Sigmoid colon (tissue), 7 donors: Measurements from ENCODE around the gene MMP25. TPM values are rescaled to one million over a fixed set of nuclear protein-coding genes. Genes with fewer than 3 reads are reported as not detected.

Experiments
- DNase-seq: peaks from one replicate; pipeline ENCODE4 v3.0.0-alpha.2; 2019
- H3K27ac ChIP-seq, 4 donors: fragments of 200-600 bp; sonication (generic); one replicate each; pipeline ENCODE4 v1.5.1; 2016 to 2019; ENCODE audit warnings: mild to moderate bottlenecking in 1 of 4
- H3K27me3 ChIP-seq, 3 donors: fragments of 200-600 bp; sonication (generic); one replicate each; pipeline ENCODE4 v1.5.1; 2019; ENCODE audit warnings: mild to moderate bottlenecking in 1 of 3
- H3K36me3 ChIP-seq, 4 donors: fragments of 200-600 bp; sonication (generic); one replicate each; pipeline ENCODE4 v1.5.1; 2016 to 2019
- H3K4me1 ChIP-seq, 4 donors: fragments of 200-600 bp; sonication (generic); one replicate each; pipeline ENCODE4 v1.5.1; 2017 to 2019
- H3K4me3 ChIP-seq, 4 donors: fragments of 200-600 bp; sonication (generic); one replicate each; pipeline ENCODE4 v1.5.1; 2017 to 2019; ENCODE audit warnings: mild to moderate bottlenecking in 2 of 4, moderate library complexity in 1 of 4
- H3K9me3 ChIP-seq, 4 donors: fragments of 200-600 bp in 3 of 4; sonication (generic) in 3 of 4; one replicate each; pipeline versions ENCODE4 v1.5.1 to v1.6.1; 2013 to 2019
- EP300 ChIP-seq, 4 donors: sonication (generic); formaldehyde crosslinking; IDR thresholded peaks; one replicate each; pipeline ENCODE4 v1.6.1; 2017; ENCODE audit warnings: antibody characterized with exemption in 4 of 4
- POLR2A ChIP-seq, 2 donors: fragments of 450-650 bp; IDR thresholded peaks; one replicate each; pipeline ENCODE4 v1.6.1; 2016; ENCODE audit warnings: antibody characterized with exemption in 2 of 2, mild to moderate bottlenecking in 2 of 2, moderate library complexity in 2 of 2
- POLR2AphosphoS5 ChIP-seq, 4 donors: sonication (generic); formaldehyde crosslinking; IDR thresholded peaks; one replicate each; pipeline ENCODE4 v1.6.1; 2017; ENCODE audit warnings: antibody characterized with exemption in 4 of 4
- WGBS, 2 donors: extraction: QIAGEN DNeasy Blood & Tissue Kit; methylation state at CpG; one replicate each; pipeline ENCODE4 v1.1.7; 2013; 5-methylcytosine and 5-hydroxymethylcytosine counted together
- intact Hi-C: fragments of 100-400 bp; cut with DNase I; formaldehyde crosslinking; loops from one replicate; pipeline ENCODE4 v1.15.1; 2023
- polyA plus RNA-seq, 3 donors: library from polyadenylated mRNA; stranded (reverse); fragments of 200-250 nt; gene quantifications; one replicate each; pipeline ENCODE4 v1.2.3, GENCODE V29; 2013
- total RNA-seq, 4 donors: library from RNA; depleted of rRNA; stranded (reverse); fragments of >200 nt; gene quantifications; one replicate each; pipeline ENCODE4 v1.1.0, GENCODE V29; 2016
- TF ChIP-seq, protein P1 (sequence below), 4 experiments: fragments of 450-650 bp in 3 of 4; fragments of 200-600 bp in 1 of 4; IDR thresholded peaks; one replicate each; pipeline ENCODE4 v1.5.1; 2016 to 2019; ENCODE audit warnings: antibody characterized with exemption in 4 of 4, mild to moderate bottlenecking in 3 of 4, moderate library complexity in 2 of 4
- donor health status: healthy with polysubstance abuse.
- donor health status: Bipolar disorder and iron deficiency.
- donor health status: healthy.

The MMP25 gene
- total and polyA plus RNA-seq, 7 donors = under 0.01 to 3.7 (median 1.1) TPM; not detected in 1

DNA sequence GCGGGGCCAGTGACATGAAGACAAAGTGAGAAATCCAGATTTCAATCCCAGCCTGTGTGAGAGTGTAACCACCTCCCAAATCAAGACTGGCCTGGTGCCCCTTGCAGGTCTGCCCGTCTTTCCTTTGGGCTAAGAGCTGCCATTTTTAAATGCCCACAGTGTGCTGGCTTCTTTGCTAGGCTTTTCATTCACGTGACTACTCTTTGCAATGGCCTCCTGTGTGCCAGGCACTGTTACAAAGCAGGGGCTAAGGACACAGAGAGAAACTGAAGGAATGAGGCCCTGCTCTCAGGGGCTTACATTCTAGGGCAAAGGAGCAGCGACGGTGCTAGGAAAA, 53.0 kb downstream of the MMP25 start:
- H3K27me3 ChIP-seq = peaks cover 6 to 40% (median 24%) of the 10 kb centered on the region in 3 donors
- H3K9me3 ChIP-seq = no peaks in the 10 kb centered on the region
- no peak overlapping the region for H3K4me3 ChIP-seq
- no peak for DNase-seq
- WGBS, 2 donors = 74 to 76% methylated on average over 5 of the region's 5 CpGs
- intact Hi-C loops = no loop called here
- no peak overlapping the region for H3K27ac ChIP-seq
- TF ChIP-seq, protein P1, sequence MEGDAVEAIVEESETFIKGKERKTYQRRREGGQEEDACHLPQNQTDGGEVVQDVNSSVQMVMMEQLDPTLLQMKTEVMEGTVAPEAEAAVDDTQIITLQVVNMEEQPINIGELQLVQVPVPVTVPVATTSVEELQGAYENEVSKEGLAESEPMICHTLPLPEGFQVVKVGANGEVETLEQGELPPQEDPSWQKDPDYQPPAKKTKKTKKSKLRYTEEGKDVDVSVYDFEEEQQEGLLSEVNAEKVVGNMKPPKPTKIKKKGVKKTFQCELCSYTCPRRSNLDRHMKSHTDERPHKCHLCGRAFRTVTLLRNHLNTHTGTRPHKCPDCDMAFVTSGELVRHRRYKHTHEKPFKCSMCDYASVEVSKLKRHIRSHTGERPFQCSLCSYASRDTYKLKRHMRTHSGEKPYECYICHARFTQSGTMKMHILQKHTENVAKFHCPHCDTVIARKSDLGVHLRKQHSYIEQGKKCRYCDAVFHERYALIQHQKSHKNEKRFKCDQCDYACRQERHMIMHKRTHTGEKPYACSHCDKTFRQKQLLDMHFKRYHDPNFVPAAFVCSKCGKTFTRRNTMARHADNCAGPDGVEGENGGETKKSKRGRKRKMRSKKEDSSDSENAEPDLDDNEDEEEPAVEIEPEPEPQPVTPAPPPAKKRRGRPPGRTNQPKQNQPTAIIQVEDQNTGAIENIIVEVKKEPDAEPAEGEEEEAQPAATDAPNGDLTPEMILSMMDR (IDR thresholded peaks at IDR 0.05) = no peak
- no peak for TF ChIP-seq POLR2A (IDR thresholded peaks at IDR 0.05)
- TF ChIP-seq EP300 (IDR thresholded peaks at IDR 0.05) = no peak
- no peak for TF ChIP-seq POLR2AphosphoS5 (IDR thresholded peaks at IDR 0.05)
- no peaks in the 10 kb centered on the region for H3K36me3 ChIP-seq
- peaks cover 0 to 11% (median 7%) of the 10 kb centered on the region in 4 donors for H3K4me1 ChIP-seq

DNA sequence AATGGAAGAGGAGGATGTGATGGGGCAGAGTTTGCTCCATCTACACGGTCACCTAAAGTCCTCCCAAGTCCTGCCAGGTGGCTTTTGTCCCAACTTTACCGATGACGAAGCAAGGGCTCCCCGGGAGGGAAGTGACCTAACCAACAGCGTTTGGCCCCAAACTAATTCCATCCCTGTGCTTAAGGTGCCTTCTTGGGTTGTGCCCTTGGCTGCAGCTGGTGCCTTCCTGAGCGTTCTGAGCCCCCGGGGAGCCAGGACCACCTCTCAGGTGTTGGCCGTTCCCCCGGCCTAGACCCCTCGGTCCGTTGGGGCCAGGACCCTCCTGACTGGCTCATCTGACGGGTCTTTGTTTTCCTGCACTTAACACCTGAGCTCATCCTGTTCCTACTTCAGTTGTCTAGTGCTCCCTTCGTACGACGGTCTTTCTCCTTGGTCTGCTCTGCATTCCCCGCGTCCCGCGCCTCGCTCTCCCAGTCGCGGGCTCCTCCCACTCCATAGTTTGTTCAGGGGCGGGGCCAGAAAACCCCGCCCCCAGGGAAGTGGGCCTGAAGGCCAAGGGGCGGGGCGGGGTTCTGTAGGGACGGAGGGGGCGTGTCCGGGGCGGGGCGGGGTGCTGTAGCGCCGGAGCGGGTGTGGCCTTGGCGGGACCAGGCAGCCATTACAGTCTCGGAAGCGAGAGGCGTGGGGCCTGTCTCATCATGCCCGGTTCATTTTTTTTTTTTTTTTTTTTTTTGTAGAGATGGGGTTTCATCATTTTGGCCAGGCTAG, 53.6 kb downstream of the MMP25 start:
- H3K9me3 ChIP-seq = no peaks in the 10 kb centered on the region
- H3K36me3 ChIP-seq = no peaks in the 10 kb centered on the region
- peak overlapping the region in 1 of 4 donors; percentile 19 for H3K27ac ChIP-seq
- H3K4me3 ChIP-seq = peak overlapping the region in 1 of 4 donors; percentile 25
- WGBS, 2 donors = 5 to 8% methylated on average over 39 of the region's 39 CpGs
- no peak for TF ChIP-seq POLR2AphosphoS5 (IDR thresholded peaks at IDR 0.05)
- TF ChIP-seq EP300 (IDR thresholded peaks at IDR 0.05) = no peak
- TF ChIP-seq, protein P1 (IDR thresholded peaks at IDR 0.05) = no peak
- TF ChIP-seq POLR2A (IDR thresholded peaks at IDR 0.05) = no peak
- H3K4me1 ChIP-seq = peaks cover 0 to 11% (median 7%) of the 10 kb centered on the region in 4 donors
- DNase-seq = peak; percentile 92
- intact Hi-C loops = no loop called here
- H3K27me3 ChIP-seq = peaks cover 6 to 40% (median 24%) of the 10 kb centered on the region in 3 donors

DNA sequence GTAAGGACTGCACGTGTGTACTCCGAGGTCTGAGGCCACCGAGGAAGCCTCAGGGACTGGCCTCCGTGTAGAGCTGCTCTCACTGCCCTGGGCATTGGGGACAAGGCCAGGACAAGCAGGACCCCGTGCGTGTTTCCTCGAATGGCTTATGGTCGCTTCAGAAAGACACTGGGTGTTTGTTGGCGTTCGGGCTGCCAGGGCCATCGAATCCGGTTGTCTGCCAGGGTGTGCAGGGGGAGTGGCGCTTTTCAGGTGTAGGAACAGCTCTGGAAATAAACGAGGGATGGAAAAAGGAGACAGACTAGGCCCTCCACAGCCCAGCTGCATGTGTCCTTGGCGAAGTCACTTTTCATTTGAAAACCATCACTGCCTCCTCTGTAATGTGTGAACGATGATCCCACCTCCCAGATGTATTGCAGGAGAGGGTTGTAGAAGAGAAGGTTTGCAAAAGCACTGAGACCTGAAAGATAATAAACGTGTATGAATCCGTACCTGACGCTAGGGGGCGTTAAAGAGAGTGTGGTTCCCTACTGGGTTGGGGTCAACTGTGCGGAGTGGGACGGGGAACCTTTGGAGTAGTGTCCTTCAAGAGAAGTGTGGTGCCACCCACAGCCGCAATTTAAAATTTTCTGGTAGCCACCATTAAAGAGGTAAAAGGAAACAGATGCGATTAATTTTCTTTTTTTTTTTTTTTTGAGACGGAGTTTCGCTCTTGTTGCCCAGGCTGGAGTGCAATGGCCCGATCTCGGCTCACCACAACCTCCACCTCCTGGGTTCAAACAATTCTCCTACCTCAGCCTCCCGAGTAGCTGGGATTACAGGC, 54.9 kb downstream of the MMP25 start:
- peaks cover 0 to 15% (median 9%) of the 10 kb centered on the region in 4 donors for H3K4me1 ChIP-seq
- peak overlapping the region in 2 of 4 donors; percentile 20 to 31 for H3K27ac ChIP-seq
- no peak for TF ChIP-seq POLR2AphosphoS5 (IDR thresholded peaks at IDR 0.05)
- TF ChIP-seq, protein P1 (IDR thresholded peaks at IDR 0.05) = peak in 2 of 4 experiments; percentile 20 to 34
- no peak for DNase-seq
- 49 to 54% methylated on average over 29 of the region's 29 CpGs for WGBS, 2 donors
- no peak overlapping the region for H3K4me3 ChIP-seq
- H3K9me3 ChIP-seq = no peaks in the 10 kb centered on the region
- peaks cover 6 to 40% (median 24%) of the 10 kb centered on the region in 3 donors for H3K27me3 ChIP-seq
- no peaks in the 10 kb centered on the region for H3K36me3 ChIP-seq
- intact Hi-C loops = no loop called here

DNA sequence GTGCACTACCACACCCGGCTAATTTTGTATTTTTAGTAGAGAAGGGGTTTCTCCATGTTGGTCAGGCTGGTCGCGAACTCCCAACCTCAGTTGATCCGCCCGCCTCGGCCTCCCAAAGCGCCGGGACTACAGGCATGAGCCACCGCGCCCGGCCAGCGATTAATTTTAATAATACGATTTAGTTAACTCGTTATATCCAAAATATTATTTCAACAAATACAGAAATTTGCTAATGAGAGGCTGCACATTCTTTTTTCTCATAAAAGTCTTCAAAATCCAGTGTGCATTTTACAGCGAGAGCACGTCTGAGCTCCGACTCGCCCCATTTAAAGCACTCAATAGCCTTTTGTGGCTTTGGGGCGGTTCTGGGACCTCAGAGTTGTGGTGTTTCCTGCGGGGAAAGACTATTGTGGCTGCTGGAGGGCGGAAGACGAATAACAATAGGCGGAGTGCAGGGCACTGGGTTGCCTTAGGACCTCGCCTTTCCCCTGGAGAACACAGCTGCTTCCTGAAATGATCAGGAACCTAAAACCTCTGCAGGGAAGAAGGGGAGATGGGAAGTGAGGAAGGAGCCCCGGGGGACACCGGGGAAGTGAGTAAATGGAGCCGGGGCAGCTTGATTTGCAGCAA, 55.6 kb downstream of the MMP25 start:
- H3K36me3 ChIP-seq = no peaks in the 10 kb centered on the region
- TF ChIP-seq POLR2AphosphoS5 (IDR thresholded peaks at IDR 0.05) = peak in 1 of 4 donors; percentile 34
- TF ChIP-seq EP300 (IDR thresholded peaks at IDR 0.05) = no peak
- DNase-seq = no peak
- peaks cover 0 to 19% (median 12%) of the 10 kb centered on the region in 4 donors for H3K4me1 ChIP-seq
- no peaks in the 10 kb centered on the region for H3K9me3 ChIP-seq
- intact Hi-C loops = no loop called here
- peak overlapping the region in 2 of 4 donors; percentile 20 to 31 for H3K27ac ChIP-seq
- no peak overlapping the region for H3K4me3 ChIP-seq
- H3K27me3 ChIP-seq = peaks cover 6 to 40% (median 24%) of the 10 kb centered on the region in 3 donors
- 37 to 76% methylated on average over 27 of the region's 27 CpGs for WGBS, 2 donors
